Activated gamma-delta T cell treated with Interleukin-2 at 50 U/mL for 16 hours (primary cell): Measurements from ENCODE around the gene SMO.
"Not testable (repeated sequence)": the region's sequence is repeated elsewhere in the genome, so short reads cannot be mapped to it uniquely, and the experiment has no call there.

ENCODE experiments used
- DNase-seq: peaks from one replicate; pipeline ENCODE4 v3.0.0-alpha.2; 2020

The SMO gene

DNA sequence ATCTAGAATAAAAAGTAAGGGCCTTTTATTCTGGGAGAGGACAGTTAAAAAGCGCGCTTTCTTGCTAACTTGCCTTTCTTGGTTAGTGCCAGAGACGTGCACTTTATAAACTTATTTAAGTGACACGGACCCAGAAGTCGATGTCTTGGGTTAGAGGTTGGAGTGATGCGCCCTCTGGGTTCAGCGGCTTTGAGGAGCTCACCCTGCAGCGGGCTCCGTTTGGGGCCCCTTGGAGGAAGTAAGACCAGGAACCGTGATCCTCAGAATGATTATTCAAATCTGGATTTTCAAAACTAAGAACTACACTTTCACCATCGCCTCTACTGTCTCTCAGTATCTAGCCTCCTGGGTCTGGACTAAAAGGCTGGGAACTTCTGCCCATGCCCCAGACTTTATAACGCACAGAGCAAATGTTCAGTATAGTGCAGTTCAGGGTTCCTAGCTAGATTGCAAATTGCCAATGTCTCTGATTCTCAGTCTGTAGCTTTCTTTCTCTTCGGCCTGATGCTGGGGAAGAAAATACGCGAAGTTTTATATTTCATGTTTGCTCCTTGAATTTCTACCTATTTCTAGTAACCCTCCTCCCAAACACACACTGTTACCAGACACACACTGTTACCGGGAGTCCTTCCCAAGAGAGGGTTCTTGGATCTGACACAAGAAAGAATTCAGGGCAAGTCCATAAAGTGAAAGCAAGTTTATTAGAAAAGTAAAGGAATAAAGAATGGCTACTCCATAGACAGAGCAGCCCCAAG, 18.6 kb upstream of the SMO start:
- no peak for DNase-seq

- DNase-seq, result no peak
Measured at GRCh38 chr7:129170441-129171021, 17.9 kb upstream of the SMO start.

- DNase-seq, result not testable (repeated sequence)
Measured at GRCh38 chr7:129173861-129174260, 14.6 kb upstream of the SMO start.

DNA sequence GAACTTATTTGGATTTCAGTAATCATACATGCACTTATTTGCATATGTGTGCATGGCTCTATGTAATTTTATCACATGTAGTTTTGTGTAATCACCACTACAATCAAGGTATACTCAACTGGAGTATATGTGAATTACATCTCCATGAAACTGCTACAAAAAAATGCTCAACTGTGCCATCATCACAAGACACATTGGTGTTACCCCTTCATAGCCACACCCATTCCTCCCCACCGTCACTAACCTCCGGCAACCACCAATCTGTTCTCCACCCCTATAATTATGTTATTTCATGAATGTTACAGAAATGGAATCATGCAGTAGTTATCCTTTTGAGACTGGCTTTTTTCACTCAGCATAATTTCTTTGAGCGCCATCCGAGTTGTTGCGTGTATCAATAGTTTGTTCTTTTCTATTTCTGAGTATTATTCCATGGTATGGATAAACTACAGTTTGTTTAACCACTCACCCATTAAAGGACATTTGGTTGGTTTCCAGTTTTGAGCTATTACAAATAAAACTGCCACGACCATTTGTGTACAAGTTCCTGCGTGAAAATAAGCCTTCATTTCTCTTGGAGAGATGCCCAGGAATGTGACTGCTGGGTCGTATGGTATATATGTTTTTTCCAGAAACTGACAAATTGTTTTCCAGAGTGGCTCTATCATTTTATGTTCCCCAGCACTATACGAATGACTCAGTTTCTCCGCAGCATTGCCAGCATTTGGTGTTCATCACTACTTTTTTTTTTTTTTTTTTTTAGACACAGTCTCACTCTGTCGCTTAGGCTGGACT, 11.3 kb upstream of the SMO start:
- DNase-seq, result no peak

DNA sequence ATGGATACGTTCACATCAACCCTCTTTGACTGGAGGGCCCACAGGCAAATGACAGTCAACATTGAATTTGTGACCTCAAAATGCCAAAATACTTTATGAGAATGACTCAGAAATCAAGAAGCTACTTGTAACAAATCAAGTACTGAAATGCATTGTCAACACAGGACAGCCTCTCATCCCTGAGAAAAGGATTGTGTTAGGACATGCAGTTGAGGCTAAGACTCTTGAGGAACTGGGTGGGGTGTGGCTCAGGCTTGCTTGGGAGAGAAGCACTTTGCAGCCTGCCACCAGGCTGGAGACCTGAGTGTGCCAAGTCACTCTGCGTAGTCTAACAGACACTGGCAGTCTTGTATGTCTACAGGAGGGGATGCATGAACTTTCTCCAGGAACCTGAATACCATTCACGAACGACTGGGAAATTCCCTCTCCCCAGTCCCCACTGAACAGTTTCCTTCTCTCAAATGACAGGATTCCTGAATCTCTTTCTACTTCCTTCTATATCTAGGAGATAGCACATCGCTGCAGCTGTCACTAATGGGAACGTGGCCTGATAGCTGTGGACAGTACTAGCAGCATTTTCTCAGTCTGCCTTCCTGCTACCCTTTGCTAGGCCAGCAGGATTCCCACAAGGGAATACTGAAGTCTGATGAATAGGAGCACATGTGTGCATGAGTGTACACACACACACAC, 3.3 kb upstream of the SMO start:
- no peak for DNase-seq

DNA sequence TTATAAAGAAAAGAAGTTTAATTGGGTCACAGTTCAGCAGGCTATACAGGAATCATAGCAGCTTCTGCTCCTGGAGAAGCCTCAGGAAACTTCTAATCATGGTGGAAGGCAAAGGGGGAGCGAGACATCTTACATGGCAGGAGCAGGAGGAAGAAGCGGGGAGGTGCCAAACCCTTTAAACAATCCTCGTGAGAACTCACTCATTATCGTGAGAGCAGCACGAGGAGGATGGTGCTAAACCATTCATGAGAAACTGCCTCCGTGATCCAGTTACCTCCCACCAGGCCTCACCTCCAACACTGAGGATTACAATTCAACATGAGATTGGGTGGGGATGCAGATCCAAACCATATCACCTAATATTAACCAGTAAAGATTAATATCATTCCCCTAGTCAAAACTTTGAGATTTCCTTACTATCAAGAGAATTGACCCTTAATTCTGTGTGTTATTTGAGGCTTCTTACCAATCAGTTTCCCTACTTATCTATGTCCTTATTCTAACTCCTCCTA, 1.6 kb upstream of the SMO start:
- no peak for DNase-seq

DNA sequence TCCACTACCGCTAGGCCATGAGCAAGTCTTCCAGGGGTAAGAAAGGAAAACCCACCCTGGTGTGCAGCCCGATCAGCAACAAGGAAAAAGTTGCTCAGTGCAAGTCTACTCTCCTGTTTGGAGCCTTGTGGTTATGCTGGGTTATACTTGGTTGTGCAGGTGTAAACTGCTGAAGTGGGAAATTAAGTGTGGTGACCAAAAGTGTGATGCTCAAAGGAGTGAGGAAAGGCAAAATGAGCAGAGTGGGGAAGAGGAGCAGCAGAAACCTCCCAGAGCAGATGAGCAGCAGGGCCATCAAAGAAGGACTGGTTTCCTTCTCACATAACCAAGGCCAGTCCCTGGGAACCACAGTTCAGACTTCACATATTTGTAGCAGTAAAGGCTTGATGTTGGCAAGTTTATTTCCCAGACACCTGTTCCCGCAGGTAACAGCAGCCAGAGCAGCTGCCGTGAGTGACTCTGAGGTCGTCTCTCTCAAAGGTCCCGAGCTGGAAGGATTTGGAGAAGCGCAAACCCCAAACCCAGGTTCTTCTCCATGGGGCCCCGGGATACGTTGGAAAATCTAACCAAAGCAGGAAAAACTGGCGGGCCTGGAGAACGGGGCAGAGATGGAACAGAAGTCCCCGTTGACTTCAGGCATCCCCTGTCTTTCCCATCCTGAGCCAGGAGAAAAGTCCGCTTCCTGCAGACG, 607 bp upstream of the SMO start:
- DNase-seq, result no peak

DNA sequence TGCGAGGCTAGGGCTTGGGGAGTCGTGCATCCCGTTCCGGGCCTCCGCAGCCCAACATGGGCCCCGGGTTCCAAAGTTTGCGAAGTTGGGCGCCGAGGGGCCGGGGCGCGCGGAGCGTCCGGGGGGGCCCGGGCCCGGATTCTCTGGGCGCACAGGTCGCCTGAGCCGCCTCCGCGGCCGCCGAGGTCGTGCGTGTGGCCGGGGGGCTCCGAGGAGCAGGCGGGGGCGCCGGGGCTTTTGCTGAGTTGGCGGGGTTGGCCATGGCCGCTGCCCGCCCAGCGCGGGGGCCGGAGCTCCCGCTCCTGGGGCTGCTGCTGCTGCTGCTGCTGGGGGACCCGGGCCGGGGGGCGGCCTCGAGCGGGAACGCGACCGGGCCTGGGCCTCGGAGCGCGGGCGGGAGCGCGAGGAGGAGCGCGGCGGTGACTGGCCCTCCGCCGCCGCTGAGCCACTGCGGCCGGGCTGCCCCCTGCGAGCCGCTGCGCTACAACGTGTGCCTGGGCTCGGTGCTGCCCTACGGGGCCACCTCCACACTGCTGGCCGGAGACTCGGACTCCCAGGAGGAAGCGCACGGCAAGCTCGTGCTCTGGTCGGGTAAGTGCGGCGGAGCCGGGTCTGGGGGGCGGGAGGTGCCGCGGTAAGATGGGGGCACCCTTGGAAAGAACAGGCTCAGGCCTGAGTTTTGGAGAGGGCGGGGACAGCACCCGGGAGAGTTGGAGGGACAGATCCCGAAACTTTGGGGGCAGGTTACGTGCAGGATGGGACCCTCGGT, 643 bp downstream of the SMO start:
- DNase-seq, result no peak

DNA sequence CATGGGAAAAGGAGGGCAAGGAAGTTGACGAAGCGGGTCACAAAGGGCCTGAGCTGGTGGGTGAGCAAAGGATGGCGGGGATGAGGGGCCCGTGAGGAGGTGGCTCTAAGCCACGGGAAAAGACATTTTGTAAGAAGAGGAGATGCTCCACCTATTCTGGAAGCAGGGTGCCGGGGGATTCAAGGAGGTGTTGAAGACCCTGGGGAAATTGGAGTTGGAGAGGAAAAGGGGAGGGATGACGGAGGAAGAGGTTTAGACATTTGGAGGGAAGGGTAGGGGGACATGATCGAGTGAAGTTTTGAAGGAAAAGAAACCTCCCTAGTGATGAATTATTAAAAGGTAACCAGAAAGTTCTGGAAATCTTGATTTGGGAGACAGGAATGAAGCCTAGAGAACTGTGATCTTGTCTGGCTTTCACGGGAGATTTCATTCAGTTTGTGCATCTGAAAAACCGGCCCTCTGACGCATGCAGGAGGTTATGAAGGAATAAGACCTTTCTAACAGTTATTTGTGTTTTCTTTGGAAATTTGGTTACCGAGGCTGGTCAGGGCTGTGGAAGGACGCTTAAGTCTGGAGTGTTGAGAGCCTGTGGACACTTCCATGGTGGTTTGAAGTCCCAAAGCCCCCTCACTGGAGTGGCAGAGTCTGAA, 1.4 kb downstream of the SMO start:
- no peak for DNase-seq

DNA sequence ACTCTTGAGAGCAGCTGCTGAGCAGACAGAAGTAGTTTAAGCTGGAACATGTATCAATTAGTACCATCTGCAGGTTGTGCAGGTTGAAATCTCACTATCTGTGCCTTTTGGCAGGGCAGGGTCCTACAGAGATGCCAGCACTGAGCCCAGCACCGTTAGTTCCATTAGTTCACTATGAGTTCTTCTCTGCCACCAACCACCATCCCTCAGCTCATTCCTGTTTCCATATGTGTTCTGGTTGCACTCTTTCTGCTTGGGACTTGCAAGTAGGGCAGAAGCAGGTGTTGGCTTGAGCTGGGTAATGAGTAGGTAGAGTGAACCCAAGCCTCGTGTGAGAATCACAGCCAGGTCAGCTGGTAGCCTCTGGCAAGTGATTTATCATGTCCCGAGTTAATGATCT, 2.8 kb downstream of the SMO start:
- no peak for DNase-seq

DNA sequence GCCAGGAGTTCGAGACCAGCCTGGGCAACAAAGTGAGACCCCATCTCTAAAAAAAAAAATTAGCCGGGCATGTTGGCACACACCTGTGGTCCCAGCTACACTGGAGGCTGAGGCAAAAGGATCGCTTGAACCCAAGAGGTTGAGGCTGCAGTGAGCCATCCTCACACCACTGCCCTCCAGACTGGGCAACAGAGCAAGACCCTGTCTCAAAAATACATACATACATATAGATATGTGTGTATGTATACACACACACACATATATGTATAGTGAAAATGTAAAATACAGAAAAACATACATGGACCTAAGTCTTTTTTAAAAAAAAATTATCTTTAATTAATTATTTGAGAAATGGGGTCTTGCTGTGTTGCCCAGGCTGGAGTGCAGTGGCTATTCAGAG, 5.5 kb downstream of the SMO start:
- no peak for DNase-seq

- DNase-seq, result no peak
Measured at GRCh38 chr7:129197771-129198170, 9.3 kb downstream of the SMO start.

GRCh38 chr7:129199406-129199805, 11.0 kb downstream of the SMO start:
- no peak for DNase-seq

DNA sequence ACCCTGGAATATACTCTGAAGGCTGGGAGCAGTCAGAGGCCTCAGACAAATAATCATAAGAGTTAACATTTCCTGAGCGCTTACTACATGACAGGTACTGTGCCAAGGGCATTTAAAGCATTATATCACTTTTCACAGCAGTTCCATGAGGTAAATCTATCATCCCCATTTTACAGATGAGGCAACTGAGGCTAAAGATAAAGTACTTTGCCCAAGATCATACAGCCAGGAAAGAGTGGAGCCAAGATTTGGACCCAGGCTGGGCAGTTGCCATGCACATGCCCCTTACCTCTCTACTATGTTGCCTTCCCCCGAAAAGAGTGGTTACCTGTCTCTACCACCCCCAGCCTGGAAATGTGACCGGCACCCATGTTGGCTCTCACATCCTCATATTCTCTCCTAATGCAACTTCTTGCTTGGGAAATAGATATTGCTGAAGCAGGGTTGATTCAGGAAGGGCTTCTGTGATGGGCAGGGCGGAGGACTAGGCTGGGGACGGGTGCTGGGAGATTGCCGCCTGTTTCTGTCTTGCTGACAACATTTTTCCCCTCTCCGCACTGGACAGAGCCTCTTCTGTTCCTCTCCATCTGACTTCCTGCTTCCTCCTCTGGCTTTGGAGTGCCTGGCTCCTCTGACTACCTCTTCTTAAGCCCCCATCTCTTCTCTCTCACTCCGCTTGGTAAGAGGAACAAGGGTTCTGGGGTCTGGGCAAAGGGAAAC, 13.8 kb downstream of the SMO start:
- DNase-seq, result no peak

- DNase-seq, result no peak
Measured at GRCh38 chr7:129203050-129203741, 14.8 kb downstream of the SMO start.

- no peak for DNase-seq
Measured at GRCh38 chr7:129205126-129205818, 16.8 kb downstream of the SMO start.

- DNase-seq, result no peak
Measured at GRCh38 chr7:129205987-129206785, 17.8 kb downstream of the SMO start.

GRCh38 chr7:129208667-129209066, 20.2 kb downstream of the SMO start:
- DNase-seq, result no peak
